GM12874 (cell line): ENCODE data around the gene KCNJ4.

Source experiments
- TF ChIP-seq, protein P1 (sequence below): IDR thresholded peaks from 2 replicates; pipeline ENCODE4 v1.5.1; 2011; ENCODE audit warnings: low read depth, mild to moderate bottlenecking, control low read depth, low read length, moderate library complexity; ENCODE audit not compliant: insufficient read depth

The KCNJ4 gene

DNA sequence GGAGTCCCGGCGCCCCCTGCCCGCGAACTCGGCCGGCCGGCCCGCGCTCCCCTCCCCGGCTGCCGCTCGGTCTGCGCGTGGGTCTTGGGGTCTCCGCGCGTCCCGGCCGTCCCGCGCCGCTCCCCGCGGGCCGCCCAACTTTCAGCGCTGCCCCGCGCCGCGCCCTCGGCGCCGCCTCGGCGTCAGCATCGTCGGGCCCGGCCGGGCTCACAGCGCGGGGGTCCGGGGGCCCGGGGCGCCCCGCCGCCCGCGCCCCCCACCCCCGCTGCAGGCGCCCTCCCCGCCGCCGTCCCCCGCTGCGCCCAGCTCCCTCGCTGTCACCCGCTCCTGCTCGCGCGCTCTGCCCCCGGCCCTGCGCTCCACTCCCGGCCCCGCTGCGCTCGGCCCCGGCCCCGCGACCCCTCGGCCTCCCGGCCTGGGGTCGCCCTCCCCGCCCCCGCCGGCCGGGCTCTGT is at the start of gene KCNJ4:
TSS of gene KCNJ4 (minus strand) at position 124 of the 454 bp plus-strand sequence. CDS start 27,067 bp downstream, outside the sequence.
- TF ChIP-seq, protein P1, sequence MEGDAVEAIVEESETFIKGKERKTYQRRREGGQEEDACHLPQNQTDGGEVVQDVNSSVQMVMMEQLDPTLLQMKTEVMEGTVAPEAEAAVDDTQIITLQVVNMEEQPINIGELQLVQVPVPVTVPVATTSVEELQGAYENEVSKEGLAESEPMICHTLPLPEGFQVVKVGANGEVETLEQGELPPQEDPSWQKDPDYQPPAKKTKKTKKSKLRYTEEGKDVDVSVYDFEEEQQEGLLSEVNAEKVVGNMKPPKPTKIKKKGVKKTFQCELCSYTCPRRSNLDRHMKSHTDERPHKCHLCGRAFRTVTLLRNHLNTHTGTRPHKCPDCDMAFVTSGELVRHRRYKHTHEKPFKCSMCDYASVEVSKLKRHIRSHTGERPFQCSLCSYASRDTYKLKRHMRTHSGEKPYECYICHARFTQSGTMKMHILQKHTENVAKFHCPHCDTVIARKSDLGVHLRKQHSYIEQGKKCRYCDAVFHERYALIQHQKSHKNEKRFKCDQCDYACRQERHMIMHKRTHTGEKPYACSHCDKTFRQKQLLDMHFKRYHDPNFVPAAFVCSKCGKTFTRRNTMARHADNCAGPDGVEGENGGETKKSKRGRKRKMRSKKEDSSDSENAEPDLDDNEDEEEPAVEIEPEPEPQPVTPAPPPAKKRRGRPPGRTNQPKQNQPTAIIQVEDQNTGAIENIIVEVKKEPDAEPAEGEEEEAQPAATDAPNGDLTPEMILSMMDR = no peak

DNA sequence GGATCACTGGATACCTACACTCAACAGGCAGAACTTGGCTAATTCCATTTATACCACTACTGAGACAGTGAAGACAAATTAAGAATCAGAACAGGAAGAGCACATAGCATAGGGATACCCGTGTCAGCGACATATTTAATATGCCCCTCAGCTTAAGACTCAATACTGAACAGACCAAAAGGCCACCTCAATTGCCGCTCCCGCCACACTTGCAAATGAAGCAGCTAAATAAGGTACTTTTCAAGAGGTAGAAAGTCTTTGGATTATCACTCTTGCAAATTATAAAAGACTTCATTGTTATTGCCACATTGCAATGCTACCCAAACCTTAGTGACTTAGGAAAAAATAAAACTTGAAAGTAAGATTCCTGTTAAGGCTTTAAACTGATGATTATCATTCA is 48.0 kb upstream of the KCNJ4 start:
- TF ChIP-seq, protein P1 = no peak

DNA sequence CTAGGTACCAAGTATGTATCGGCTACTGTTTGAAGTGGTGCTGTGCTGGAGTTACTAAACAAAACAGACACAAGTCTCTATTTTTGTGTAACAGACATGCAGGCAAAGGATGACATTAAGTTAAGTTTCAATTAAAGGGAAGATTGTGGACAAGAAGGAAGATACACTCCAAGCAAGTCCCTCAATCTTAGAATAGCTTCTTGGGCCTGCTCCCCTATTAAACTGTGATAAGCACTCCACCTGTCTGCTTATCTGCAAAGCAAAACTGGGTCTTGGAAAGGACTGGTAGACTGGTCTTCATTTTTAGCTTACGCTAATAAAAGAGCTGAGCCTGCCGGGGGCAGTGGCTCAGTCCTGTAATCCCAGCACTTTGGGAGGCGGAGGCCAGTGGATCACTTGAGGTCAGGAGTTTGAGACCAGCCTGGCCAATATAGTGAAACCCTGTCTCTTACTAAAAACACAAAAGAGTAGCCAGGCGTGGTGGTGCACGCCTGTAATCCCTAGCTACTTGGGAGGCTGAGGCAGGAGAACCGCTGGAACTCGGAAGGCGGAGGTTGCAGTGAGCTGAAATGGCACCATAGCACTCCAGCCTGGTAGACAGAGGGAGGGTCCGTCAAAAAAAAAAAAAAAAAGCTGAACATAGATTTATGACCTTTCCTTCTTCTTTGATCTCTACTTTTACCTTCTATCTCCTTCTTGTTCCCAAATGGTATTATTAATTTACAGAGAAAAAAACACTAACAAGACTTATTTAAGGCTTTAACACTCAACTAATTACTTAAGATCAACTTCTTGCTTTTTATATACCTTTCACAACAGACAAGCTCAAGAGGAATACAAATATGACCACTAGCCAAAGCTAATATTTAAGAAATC is 47.0 kb upstream of the KCNJ4 start:
- TF ChIP-seq, protein P1 = no peak

DNA sequence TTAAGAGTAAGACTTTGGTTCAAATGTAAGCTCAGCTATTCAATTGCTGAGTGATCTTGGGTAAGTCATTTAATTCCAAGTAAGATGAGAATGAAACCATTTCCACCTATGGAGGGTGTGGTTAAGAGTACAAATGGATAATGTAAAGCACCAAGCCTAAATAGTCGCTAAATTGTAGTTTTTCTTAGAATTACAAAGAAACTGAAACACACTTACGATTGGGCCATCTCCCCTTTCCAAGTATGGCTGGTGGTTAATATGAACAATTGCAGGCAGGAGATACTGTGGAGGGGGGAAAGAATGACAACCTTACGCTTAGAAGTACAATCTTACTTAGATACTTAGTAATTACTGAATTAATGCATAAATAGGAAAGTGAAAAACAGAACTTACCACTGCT is 42.9 kb upstream of the KCNJ4 start:
- TF ChIP-seq, protein P1 = no peak

DNA sequence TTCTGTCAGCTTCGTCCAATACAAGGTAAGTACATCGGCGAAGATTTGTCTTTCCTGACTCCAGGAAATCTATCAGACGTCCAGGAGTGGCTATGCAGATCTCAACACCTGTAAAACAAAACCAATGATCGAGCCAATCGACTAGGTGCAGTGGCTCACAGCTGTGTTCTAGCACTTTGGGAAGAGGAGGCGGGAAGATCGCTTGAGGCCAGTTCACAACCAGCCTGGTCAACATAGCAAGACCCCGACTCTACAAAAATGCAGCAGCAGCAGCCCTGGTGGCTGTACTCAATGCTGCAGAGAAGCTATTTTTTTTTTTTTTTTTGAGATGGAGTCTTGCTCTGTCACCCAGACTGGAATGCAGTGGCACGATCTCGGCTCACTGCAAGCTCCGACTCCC is 39.9 kb upstream of the KCNJ4 start:
- TF ChIP-seq, protein P1 = no peak

DNA sequence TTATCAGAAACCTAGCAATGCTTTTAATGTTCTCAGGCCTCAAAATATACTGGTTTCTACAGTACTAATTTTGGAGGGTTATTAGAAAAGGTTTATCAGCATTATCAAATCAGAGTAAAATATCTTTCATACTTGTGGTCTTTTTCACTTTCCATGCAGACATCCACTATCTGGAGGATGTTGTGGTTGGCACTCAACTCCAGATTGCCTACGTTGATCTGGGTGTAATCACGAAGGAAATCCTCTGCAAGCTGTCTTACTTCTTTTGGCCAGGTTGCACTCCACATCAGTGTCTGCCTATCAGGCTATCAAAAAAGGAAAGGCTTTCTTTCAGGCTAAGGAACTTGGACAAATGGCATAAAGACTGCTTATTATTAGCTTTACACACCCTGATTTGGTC is 39.5 kb upstream of the KCNJ4 start:
- TF ChIP-seq, protein P1 = no peak

DNA sequence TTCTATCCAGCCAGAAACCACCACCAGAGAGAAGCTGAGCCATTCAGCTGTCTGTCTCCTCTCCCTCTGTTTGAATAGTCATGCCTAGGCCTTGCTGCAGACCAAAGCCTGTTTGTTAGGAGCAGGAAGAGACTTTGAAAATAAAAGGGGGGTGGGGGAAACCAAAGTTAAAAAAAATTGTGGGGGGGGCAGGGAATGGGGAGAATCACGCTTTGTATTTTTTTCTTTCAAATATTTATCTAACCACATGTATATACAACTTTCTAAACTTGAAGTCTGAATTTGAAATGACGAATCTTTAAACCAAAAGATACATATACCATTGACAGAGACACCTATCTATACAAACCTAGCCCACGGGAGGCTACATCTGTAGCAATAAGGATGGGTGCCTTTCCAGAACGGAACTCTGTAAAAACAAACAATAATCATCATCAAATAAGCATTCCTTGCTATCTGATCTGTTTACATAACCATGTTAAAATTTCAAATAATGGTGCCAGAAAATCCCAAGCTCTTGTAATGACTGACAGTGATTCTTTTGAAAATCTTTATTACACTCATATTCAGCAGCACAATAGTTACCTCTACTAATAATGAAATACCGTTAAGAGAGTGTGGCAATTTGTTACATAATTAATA is 36.8 kb upstream of the KCNJ4 start:
- TF ChIP-seq, protein P1 = no peak
